Measurements from ENCODE around the gene ARL15.

The ARL15 gene

GRCh38 chr5:54115735-54116403 is 194.5 kb downstream of the ARL15 start:
- Histone ChIP-seq H3K27me3 (no peaks in the 10 kb centered on the region), H3K36me3 (no peaks in the 10 kb centered on the region)

DNA sequence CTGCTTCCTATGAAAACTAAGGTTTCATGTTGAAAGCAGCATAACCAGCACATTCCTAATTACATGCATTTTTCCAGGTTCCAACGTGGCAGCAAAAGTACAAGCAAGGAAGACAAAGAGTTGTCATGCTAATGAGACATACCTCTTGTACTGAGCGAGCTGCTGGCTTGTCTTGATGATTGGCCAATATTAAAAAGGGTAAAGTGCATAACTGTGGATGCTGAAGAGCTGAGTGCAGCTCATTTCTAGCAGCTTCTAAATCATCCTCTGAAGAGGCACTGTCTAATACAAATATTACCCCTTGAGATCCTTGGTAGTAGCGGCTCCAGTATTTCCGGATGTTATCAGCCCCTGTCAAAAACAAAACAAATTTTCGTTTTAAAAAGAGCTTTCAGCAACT is 197.3 kb downstream of the ARL15 start:
- Histone ChIP-seq H3K4me1 (no peaks in the 10 kb centered on the region), H3K4me3 (ENCODE audit: low read depth, low read length) (no peak overlapping the region), H3K36me3 (no peaks in the 10 kb centered on the region), H3K27me3 (no peaks in the 10 kb centered on the region), H3K9me3 (no peaks in the 10 kb centered on the region)
- TF ChIP-seq CTCF (IDR thresholded peaks at IDR 0.05; ENCODE audit: low read depth, low read length) = no peak
- no peak for DNase-seq

More at GRCh38 chr5:54115735-54116403, 194.5 kb downstream of the ARL15 start:
- no peak for TF ChIP-seq CTCF (IDR thresholded peaks at IDR 0.05; ENCODE audit: low read depth, low read length)
- DNase-seq = no peak
- Histone ChIP-seq H3K4me3 (ENCODE audit: low read depth, low read length) (no peak overlapping the region), H3K9me3 (no peaks in the 10 kb centered on the region), H3K4me1 (no peaks in the 10 kb centered on the region)

DNA sequence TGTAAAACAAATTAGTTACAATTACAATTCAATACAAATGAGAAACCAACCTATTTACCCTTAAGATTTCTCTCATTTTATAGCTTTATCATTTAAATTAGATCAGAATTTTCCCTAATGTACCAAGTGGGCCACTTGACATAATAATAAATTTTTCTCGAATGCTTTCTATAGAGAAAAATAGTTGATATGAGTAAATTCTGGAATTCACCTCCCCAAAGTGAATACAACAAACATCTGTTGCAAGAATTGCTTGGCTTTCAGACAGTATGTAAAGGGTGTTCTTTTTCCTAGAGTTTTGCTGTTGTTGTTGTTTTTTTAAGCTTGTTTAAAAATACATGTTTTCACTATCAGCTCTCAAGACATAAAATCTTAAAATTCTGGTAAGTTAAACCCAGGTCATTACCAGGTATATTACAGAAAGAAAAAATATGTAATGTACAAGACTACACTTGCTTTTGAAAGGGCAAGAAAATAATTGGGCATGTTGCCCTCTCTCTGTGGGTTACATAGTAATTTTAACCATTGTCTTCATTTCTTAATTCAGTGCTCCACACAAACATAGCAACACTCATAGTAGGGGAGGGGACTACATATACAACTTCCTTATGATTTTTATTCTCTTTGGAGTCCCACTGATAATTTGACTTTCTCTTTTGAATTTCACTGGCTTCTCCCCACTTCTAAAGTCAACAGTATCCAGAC is 200.6 kb downstream of the ARL15 start:
- no peak for DNase-seq
- Histone ChIP-seq H3K9me3 (no peaks in the 10 kb centered on the region), H3K4me1 (no peaks in the 10 kb centered on the region), H3K27me3 (no peaks in the 10 kb centered on the region), H3K4me3 (ENCODE audit: low read depth, low read length) (no peak overlapping the region), H3K36me3 (no peaks in the 10 kb centered on the region)
- TF ChIP-seq CTCF (IDR thresholded peaks at IDR 0.05; ENCODE audit: low read depth, low read length) = no peak

DNA sequence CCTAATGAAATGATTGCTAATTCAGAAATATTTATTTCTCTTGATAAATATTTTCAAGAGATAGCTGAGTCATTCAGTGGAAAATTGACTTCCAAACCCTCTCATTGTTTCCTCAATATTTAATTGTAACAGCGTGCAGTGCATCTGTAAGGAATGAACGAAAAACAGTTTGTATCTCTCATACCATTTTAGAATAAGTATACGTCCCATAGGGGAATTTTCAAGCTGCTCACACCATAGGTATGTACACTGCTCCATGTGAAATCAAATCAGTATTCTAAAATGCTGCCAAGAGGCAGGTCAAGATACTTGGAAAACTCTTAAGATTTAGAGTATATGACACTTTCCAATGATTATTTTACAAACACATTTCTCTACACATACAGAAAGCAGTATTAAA is 202.2 kb downstream of the ARL15 start:
- no peak for TF ChIP-seq CTCF (IDR thresholded peaks at IDR 0.05; ENCODE audit: low read depth, low read length)
- Histone ChIP-seq H3K4me3 (ENCODE audit: low read depth, low read length) (no peak overlapping the region), H3K4me1 (no peaks in the 10 kb centered on the region), H3K9me3 (no peaks in the 10 kb centered on the region), H3K36me3 (no peaks in the 10 kb centered on the region), H3K27me3 (no peaks in the 10 kb centered on the region)
- DNase-seq = no peak

DNA sequence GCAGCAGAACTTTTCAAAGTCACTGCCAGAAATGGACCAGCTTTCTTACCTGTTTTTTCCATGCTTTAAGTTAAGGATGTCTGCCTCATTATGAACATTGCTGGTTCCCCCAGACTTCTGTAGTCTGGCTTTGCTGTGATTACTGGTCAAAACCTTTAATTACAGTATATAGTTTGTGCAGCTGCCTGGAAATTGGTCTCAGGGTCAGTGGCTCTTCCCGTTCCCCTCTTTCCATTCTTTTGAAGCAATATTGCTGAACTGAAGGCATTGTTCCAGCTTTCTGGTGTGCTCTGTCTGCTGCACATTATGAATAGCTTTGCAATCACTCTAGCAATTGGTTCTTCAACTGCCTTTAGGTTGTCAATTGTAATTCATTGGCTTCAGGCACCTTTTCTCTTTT is 206.5 kb downstream of the ARL15 start:
- Histone ChIP-seq H3K4me1 (no peaks in the 10 kb centered on the region), H3K36me3 (no peaks in the 10 kb centered on the region), H3K9me3 (no peaks in the 10 kb centered on the region), H3K27me3 (no peaks in the 10 kb centered on the region), H3K4me3 (ENCODE audit: low read depth, low read length) (no peak overlapping the region)
- no peak for DNase-seq
- TF ChIP-seq CTCF (IDR thresholded peaks at IDR 0.05; ENCODE audit: low read depth, low read length) = no peak

- Histone ChIP-seq H3K4me1 (no peaks in the 10 kb centered on the region), H3K9me3 (no peaks in the 10 kb centered on the region), H3K4me3 (ENCODE audit: low read depth, low read length) (no peak overlapping the region), H3K36me3 (no peaks in the 10 kb centered on the region), H3K27me3 (no peaks in the 10 kb centered on the region)
- DNase-seq = no peak
- no peak for TF ChIP-seq CTCF (IDR thresholded peaks at IDR 0.05; ENCODE audit: low read depth, low read length)
These were observed 212.1 kb downstream of the ARL15 start for GRCh38 chr5:54098267-54098666.

All from BE2C (cell line).